Neural progenitor cell (in vitro differentiated cells): ENCODE data around the gene CTIF.

Source experiments
- EZH2phosphoT487 ChIP-seq: fragments of 200-600 bp; sonication (generic); IDR thresholded peaks from 2 replicates; pipeline ENCODE4 v1.6.1; 2017; ENCODE audit warnings: antibody characterized with exemption
- TF ChIP-seq, protein P1 (sequence below): fragments of 200-600 bp; sonication (generic); IDR thresholded peaks from 2 replicates; pipeline ENCODE4 v1.5.1; 2017; ENCODE audit warnings: antibody characterized with exemption, mild to moderate bottlenecking

- TF ChIP-seq, protein P1, sequence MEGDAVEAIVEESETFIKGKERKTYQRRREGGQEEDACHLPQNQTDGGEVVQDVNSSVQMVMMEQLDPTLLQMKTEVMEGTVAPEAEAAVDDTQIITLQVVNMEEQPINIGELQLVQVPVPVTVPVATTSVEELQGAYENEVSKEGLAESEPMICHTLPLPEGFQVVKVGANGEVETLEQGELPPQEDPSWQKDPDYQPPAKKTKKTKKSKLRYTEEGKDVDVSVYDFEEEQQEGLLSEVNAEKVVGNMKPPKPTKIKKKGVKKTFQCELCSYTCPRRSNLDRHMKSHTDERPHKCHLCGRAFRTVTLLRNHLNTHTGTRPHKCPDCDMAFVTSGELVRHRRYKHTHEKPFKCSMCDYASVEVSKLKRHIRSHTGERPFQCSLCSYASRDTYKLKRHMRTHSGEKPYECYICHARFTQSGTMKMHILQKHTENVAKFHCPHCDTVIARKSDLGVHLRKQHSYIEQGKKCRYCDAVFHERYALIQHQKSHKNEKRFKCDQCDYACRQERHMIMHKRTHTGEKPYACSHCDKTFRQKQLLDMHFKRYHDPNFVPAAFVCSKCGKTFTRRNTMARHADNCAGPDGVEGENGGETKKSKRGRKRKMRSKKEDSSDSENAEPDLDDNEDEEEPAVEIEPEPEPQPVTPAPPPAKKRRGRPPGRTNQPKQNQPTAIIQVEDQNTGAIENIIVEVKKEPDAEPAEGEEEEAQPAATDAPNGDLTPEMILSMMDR = no peak
- no peak for TF ChIP-seq EZH2phosphoT487
Observed at GRCh38 chr18:48621815-48622555, 83.2 kb downstream of the CTIF start.
